Measurements from ENCODE around the gene LSM11.

LSM11 gene

GRCh38 chr5:157735991-157736390 lies 7.5 kb upstream of the LSM11 start:
- no peak for DNase-seq

- DNase-seq: no peak
Measured at GRCh38 chr5:157739388-157740228, 3.9 kb upstream of the LSM11 start.

GRCh38 chr5:157740229-157740610 lies 3.3 kb upstream of the LSM11 start:
- peak; percentile 56 for DNase-seq

GRCh38 chr5:157741131-157741530 lies 2.4 kb upstream of the LSM11 start:
- no peak for DNase-seq

GRCh38 chr5:157744051-157745011 lies 819 bp downstream of the LSM11 start:
- DNase-seq: peak; percentile 22

GRCh38 chr5:157745041-157745456 lies 1.5 kb downstream of the LSM11 start:
- DNase-seq: no peak

- DNase-seq: no peak
Measured at GRCh38 chr5:157747173-157747740, 3.7 kb downstream of the LSM11 start.

GRCh38 chr5:157747766-157748700 lies 4.5 kb downstream of the LSM11 start:
- no peak for DNase-seq

- no peak for DNase-seq
Measured at GRCh38 chr5:157748760-157749461, 5.4 kb downstream of the LSM11 start.

- DNase-seq: no peak
Measured at GRCh38 chr5:157749462-157749799, 5.9 kb downstream of the LSM11 start.

- DNase-seq: no peak
Measured at GRCh38 chr5:157750320-157750719, 6.8 kb downstream of the LSM11 start.

GRCh38 chr5:157756122-157756521 lies 12.6 kb downstream of the LSM11 start:
- no peak for DNase-seq

GRCh38 chr5:157758706-157759105 lies 15.2 kb downstream of the LSM11 start:
- DNase-seq: no peak

GRCh38 chr5:157761690-157762621 lies 18.4 kb downstream of the LSM11 start:
- DNase-seq: peak; percentile 53

- no peak for DNase-seq
Measured at GRCh38 chr5:157764531-157764930, 21.0 kb downstream of the LSM11 start.

GRCh38 chr5:157766442-157766841 lies 22.9 kb downstream of the LSM11 start:
- no peak for DNase-seq

GRCh38 chr5:157766902-157767301 lies 23.4 kb downstream of the LSM11 start:
- no peak for DNase-seq

- DNase-seq: no peak
Measured at GRCh38 chr5:157767689-157768088, 24.2 kb downstream of the LSM11 start.

GRCh38 chr5:157770665-157771064 lies 27.2 kb downstream of the LSM11 start:
- no peak for DNase-seq

GRCh38 chr5:157772127-157772526 lies 28.6 kb downstream of the LSM11 start:
- DNase-seq: no peak
